ENCODE data around the gene NUCKS1. TPM values are rescaled to one million over a fixed set of nuclear protein-coding genes. Genes with fewer than 3 reads are reported as not detected.
"Not testable (repeated sequence)": the region's sequence is repeated elsewhere in the genome, so short reads cannot be mapped to it uniquely, and the experiment has no call there.

NUCKS1 gene
- total RNA-seq, 1 experiment from 2014 or later, result 184 TPM

DNA sequence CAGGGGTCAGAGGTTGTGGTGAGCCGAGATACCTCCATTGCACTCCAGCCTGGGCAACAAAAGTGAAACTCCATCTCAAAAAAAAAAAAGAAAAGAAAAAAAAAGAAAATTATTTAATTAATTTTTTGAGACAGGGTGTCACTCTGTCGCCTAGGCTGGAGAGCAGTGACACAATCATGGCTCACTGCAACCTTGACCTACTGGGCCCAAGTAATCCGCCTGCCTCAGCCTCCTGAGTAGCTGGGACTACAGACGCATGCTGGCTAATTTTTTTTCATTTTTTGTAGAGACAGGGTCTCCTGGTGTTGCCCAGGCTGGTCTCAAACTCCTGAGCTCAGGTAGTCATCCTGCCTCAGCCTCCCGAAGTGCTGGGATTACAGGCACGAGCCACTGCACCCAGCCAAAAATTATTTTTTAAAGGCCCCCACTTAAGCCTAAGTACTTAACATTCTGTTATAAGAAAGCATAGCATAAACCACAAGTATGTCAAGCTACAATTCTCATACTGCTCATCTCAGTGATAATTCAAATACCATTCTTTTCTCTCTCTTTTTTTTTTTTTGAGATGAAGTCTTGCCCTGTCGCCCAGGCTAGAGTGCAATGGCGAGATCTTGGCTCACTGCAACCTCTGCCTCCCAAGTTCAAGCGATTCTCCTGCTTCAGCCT lies 19.9 kb downstream of the NUCKS1 start:
- no peak for DNase-seq (ENCODE audit: low read depth)

DNA sequence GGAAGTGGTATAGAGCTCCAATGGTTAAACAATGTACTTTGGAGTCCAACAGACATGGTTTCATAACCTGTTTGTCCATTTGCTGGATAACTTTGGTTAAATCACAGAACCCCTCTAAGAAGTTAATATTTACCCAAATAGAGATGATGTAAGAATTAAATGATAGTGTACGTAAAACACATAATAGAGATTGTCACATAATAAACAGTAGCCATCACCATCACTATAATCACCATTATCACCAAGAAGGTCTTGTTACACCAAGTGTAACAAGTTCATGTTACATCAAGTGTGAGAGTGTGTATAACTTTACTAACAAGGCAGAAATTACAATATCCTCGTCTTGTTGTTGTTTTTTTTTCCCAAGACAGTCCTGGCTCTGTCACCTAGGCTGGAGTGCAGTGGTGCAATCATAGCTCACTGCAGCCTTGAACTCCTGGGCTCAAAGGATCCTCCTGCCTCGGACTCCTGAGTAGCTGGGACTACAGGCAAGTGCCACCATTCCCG lies 23.3 kb downstream of the NUCKS1 start:
- no peak for DNase-seq (ENCODE audit: low read depth)

DNA sequence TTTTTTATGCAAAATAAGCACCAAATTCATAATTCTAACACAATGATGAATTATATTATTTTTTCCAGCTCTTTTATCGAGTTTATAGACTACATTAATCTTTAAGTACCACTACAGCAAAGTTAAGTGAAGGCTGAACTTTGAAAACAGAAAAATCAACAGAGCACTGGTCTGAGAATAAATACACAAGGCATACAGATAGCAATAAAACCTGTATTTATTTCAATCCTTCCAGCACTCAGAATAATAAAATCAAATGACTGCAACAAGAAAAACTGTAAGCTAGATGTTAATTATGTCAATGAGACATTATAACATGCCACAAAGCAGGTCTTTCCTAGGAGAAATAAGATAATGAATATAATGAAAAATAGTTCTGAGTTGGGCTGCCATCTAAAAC lies 24.5 kb downstream of the NUCKS1 start:
- no peak for DNase-seq (ENCODE audit: low read depth)

DNA sequence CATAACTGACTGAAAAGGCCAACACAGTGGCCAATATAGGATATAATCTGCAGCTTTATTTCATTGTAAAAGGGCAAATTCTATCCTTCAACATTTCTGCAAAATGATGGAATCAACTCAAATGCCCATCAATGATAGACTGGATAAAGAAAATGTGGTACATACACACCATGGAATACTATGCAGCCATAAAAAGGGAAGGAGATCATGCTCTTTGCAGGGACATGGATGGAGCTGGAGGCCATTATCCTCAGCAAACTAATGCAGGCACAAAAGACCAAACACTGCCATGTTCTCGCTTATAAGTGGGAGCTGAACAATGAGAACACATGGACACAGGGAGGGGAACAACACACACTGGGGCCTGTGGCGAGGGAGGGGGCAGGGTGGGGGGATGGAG lies 29.2 kb downstream of the NUCKS1 start:
- DNase-seq (ENCODE audit: low read depth), result not testable (repeated sequence)

- no peak for DNase-seq (ENCODE audit: low read depth)
Measured at GRCh38 chr1:205719762-205720161, 30.2 kb downstream of the NUCKS1 start.

DNA sequence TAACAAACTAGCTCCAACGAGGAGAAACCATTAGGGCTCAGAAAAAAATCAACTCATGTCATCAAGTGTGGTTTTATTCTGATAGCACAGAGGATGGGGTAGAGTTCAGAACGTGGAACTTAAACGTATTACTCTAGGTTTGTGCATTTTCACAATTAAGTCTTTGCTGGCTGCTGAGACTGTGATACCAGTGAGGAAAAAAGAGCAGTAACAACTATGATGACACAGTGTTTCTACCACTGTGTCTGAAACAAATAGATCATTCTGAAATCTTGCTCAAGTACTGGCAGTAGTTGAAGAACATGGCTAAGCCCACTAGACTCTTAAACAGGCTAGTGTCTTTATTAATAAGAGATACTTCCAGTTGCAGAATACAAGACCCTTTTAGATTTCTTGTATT lies 31.0 kb downstream of the NUCKS1 start:
- no peak for DNase-seq (ENCODE audit: low read depth)

DNA sequence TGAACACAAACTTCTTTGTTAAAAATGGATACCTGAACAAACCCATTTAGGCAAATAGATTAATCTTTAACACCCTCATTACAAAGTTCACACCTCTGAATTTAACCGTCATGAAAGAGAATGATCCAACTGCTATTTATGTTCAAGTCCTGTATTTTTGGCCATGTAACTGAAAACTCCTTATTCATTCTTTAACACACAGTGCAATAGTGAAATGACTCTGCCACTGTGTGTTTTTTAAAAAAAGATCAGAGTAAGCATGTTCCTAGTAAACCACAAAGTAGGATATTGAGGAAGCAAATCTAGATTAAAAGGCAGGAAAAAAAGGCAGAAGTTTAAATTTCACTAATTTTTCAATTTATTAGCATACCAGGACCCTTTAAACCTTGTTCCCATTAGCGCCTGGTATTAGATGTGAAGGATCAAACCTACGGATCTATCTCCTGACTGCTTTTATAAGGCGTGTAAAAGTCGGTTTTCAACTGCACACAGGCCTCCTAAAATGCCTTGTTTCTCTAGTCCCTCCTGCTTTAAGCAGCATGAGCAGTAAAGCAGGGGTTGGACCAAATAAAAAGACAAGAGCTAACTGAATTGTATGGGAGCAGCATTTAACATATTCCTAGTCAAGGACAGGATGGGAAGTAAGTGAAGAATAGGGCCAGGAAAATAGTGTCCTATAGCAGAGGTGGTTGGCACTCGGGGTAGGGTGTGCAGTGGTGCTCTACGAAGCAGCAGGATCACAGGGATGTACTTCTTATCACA lies 33.4 kb downstream of the NUCKS1 start:
- no peak for DNase-seq (ENCODE audit: low read depth)

DNA sequence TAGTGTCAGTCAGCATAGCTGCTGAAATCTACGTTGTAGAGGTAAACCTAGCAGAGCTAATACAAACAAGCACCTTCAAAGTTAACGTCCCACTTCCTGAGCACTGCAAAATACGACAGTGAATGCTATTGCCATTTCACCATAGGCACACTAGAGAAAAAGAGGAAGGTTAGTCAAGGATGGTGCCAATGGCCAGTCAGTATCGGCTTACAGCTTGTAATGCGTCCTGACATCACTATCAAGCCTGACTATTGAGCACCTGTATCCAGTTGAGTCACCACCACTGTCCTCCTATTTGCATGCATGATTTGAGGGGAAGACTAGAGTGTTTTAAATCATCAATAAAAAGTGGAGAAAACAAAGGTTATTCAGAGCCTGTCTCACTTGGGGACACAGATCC lies 34.4 kb downstream of the NUCKS1 start:
- DNase-seq (ENCODE audit: low read depth), result no peak

- DNase-seq (ENCODE audit: low read depth), result no peak
Measured at GRCh38 chr1:205714906-205715246, 35.1 kb downstream of the NUCKS1 start.

DNA sequence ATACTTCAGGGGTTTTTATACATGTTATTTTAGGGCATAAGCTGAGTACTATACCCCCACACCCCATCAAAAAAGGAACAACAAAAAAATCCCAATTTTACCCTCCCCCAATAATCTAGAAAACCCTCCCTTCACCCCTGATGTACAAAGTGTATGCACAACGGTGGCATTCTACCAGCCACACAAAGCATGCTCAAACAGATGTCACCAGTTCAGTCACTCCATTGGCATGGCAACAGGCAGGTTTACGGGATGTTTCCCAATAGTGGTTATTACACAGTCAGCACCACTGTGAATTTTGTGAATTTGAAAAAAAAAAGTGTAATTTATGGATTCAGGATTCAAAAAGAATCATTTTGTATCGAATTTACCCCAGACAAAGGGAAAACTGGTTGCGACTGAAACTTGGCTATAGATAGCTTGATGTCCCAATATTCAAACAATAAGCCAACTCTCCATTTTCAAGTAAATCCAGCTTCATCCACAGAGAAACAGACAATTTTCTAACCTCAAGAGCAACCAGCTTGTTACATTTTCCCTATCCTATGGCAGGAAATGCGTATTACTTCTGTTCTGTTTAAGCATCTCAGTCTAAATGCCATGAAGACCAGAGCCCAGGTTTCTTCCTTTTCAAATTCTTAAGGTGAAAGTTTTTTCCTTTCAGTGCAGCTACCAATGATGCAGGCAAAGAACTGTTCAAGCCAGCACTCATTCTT lies 35.6 kb downstream of the NUCKS1 start:
- no peak for DNase-seq (ENCODE audit: low read depth)

DNA sequence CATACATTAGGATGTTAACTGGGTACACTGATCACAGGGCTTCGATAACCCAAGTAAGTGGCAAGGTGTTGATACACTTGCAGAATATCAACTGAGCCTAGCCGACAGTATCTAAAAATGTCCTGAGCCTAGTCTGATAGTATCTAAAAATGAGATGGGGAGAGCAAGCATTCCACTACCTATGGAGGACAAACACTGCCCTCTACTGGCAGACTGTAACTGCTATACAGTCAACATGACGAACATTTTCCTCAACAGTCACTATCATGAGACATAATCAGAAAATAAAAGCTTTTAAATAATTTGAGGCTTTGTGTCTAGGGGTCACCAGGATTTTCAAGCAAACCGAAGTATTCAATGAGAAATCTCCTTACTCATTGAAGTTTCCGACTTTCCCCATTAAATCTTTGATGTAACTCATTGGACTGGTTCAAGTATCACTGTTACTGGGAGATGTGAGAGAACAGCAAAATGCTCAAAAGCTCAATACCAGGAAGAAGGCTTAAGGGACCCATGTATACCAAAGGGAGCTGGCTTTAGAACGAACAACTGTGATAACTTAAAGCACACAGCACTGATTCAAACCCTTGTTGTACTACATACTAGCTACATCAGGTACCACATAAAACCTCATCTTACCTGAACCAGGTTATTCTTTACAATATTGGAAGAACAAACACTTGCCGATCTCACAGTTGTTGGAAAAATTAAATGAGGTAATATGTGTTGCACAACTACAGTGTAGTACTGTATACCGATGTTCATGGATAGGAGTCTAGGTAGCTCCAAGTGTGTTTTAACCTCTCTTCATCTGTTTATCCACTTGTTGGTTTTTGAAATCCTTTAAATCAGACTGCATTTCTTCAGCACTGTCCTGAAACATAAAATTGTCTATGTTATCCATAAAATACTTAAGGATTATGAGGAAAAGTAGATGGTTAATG lies 38.6 kb downstream of the NUCKS1 start:
- peak; percentile 71 for DNase-seq (ENCODE audit: low read depth)

DNA sequence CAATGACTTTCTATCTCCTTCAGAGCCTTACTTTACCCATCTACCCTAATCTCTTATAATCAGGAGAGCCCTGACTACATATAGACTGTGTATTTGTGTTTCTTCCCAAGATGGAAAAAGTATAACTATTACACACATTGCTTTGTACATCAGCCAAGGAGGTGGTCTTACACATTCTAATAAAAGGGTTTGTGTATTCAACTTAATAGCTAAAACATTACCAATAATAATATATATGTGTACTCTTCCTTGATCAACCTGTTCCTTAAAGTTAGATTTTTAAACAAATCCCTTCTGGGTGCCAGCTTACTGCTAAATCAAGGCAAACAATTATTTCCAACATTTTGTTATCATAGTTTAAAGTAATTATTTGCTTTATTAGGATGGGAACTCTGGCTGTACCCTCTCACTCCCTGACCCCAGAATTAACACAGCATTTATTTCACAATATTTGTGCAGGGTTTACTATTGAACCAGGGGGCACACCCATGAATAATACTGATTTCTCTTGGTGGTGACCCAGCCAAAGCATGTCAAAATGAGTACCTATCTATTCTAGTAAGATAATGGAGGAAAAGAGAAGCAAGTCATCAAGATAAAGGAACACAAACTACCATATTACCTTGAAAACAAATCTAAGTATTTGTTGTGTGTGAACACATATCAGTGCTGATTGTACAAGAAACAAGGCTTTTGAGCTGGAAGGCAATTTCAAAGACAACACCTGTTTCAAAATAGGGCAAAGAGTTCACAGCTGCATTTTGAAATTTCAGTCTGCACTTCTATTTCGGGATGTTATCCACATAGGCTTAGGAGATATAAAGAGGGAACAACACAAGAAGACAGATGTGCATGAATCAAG lies 39.5 kb downstream of the NUCKS1 start:
- DNase-seq (ENCODE audit: low read depth), result no peak

- DNase-seq (ENCODE audit: low read depth), result no peak
Measured at GRCh38 chr1:205709640-205710039, 40.3 kb downstream of the NUCKS1 start.

DNA sequence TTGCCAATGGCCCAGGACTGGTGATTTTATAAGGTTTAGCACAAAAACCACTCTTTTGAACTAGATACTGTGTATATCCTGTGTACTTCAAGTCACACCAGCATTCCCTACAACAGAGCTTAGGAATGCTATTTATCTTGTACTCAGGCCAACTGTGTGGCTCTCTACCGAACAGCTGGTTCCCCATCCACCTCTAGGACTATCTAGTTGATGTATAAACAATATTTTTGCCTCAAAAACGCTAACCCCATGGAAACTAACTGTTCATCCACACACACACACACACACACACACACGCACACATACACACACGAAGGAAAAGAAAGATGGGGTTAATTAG lies 41.0 kb downstream of the NUCKS1 start:
- DNase-seq (ENCODE audit: low read depth), result no peak

- no peak for DNase-seq (ENCODE audit: low read depth)
Measured at GRCh38 chr1:205706601-205707502, 43.1 kb downstream of the NUCKS1 start.

- no peak for DNase-seq (ENCODE audit: low read depth)
Measured at GRCh38 chr1:205704903-205705302, 45.1 kb downstream of the NUCKS1 start.

DNA sequence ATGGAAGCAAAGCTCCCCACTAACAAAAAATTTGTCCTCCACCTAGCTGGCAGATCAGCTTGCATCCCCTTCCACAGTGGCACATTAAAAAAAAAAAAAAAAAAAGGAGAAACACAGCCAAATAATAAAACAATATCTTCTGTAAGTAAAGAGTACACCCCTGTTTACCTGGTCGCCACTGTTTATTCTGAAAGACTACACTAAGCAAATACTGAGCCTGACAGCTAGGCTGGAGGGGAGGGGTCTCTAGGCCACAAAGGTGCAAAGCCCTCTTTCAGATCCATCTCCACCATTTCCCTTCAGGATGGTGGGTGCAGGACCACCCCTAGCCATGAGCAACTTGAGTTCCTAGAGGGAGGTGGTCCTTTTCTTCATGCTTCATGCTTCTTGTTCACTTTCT lies 46.9 kb downstream of the NUCKS1 start:
- no peak for DNase-seq (ENCODE audit: low read depth)

DNA sequence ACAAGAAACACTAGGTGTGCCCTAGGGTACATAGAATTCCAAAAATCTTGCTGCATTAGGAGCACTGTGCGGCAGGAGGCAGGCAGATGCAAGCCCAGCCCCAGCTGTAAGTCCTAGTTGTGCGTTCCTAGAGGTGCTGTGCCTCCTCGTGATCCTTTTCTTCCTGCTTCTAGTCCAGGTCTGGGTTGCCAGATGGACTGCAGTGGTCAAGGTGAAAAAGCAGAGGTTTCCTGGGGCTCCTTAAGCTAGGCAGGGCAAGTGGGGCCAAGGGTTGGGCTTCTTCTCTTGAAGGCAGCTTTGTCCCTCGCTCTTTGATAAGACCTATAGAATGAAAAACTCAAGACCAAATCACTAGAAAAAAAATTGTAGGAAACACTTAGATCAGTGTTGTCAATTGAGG lies 48.1 kb downstream of the NUCKS1 start:
- no peak for DNase-seq (ENCODE audit: low read depth)

DNA sequence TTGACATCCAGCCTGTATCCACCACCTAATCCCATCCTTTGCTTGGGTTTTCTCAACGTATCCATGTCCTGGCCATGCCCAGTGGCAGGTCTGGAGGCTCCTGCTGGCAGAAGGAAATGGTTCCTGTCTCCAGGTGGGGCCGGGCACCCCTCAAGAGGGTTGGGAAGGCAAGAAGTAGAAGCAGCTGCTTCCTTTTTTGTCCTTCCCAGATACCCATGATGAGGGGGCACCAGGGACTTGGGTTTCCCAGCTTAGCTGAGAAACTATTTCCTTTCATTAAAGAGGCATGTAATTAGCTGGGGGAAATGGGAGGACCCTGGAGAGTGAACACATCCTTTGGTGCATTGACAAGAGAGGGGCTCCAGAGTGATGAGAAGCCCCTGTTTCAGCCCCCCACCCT lies 48.6 kb downstream of the NUCKS1 start:
- no peak for DNase-seq (ENCODE audit: low read depth)
